DOHH2 (cell line): ENCODE results near the gene KERA.

Source experiments
- H3F3A ChIP-seq: fragments of 200-600 bp; sonication (generic), shearing (Covaris generic); 2 replicates; pipeline ENCODE4 v1.6.0; 2016; ENCODE audit warnings: antibody characterized with exemption, mild to moderate bottlenecking; ENCODE audit not compliant: control insufficient read depth, insufficient read depth
- H3K27ac ChIP-seq: fragments of 200-600 bp; sonication (generic); 2 replicates; pipeline ENCODE4 v1.5.1; 2014; ENCODE audit warnings: low read depth, mild to moderate bottlenecking, low read length, moderate library complexity
- H3K27me3 ChIP-seq: fragments of 200-600 bp; sonication (generic); 2 replicates; pipeline ENCODE4 v1.6.1; 2014; ENCODE audit warnings: mild to moderate bottlenecking, low read length, mixed read lengths; ENCODE audit not compliant: control insufficient read depth
- H3K36me3 ChIP-seq: fragments of 200-600 bp; sonication (generic); 2 replicates; pipeline ENCODE4 v1.6.1; 2014; ENCODE audit warnings: mild to moderate bottlenecking, low read length, moderate library complexity, mixed read lengths; ENCODE audit not compliant: control insufficient read depth
- H3K4me1 ChIP-seq: fragments of 200-600 bp; sonication (generic); 2 replicates; pipeline ENCODE4 v1.6.1; 2014; ENCODE audit warnings: mild to moderate bottlenecking, low read length, mixed read lengths; ENCODE audit not compliant: control insufficient read depth
- H3K4me2 ChIP-seq: fragments of 200-600 bp; sonication (generic); 2 replicates; pipeline ENCODE4 v1.6.0; 2014; ENCODE audit warnings: mild to moderate bottlenecking, low read length, moderate library complexity
- H3K4me3 ChIP-seq: fragments of 200-600 bp; sonication (generic); 2 replicates; pipeline ENCODE4 v1.5.1; 2014; ENCODE audit warnings: mild to moderate bottlenecking, low read length, mixed read lengths
- H3K79me2 ChIP-seq: fragments of 200-600 bp; sonication (generic); 2 replicates; pipeline ENCODE4 v1.6.1; 2014; ENCODE audit warnings: mild to moderate bottlenecking, low read length, mixed read lengths; ENCODE audit not compliant: control insufficient read depth
- H3K9me2 ChIP-seq: fragments of 200-600 bp; sonication (generic); replicated peaks from 2 replicates; pipeline ENCODE4 v1.6.1; 2014; ENCODE audit warnings: mild to moderate bottlenecking, low read length, mixed read lengths; ENCODE audit not compliant: control insufficient read depth
- H3K9me3 ChIP-seq: fragments of 200-600 bp; sonication (generic); 2 replicates; pipeline ENCODE4 v1.6.1; 2014; ENCODE audit warnings: antibody characterized with exemption, low read length, mixed read lengths; ENCODE audit not compliant: control insufficient read depth, insufficient read depth
- H4K20me1 ChIP-seq: fragments of 200-600 bp; sonication (generic); 2 replicates; pipeline ENCODE4 v1.6.0; 2014; ENCODE audit warnings: low read depth, mild to moderate bottlenecking, antibody characterized with exemption, low read length, moderate library complexity; ENCODE audit not compliant: control insufficient read depth, insufficient read depth
- EZH2phosphoT487 ChIP-seq: fragments of 200-600 bp; sonication (generic); IDR thresholded peaks from 2 replicates; pipeline ENCODE4 v1.6.1; 2017; ENCODE audit warnings: borderline replicate concordance, mild to moderate bottlenecking, antibody characterized with exemption, low read length, moderate library complexity, mixed read lengths
- TF ChIP-seq, protein P1 (sequence below): fragments of 200-600 bp; sonication (generic); IDR thresholded peaks from one replicate; pipeline ENCODE4 v1.5.1; 2014; ENCODE audit warnings: antibody characterized with exemption, mild to moderate bottlenecking, low read depth, low read length; ENCODE audit not compliant: poor library complexity, severe bottlenecking

The KERA gene

DNA sequence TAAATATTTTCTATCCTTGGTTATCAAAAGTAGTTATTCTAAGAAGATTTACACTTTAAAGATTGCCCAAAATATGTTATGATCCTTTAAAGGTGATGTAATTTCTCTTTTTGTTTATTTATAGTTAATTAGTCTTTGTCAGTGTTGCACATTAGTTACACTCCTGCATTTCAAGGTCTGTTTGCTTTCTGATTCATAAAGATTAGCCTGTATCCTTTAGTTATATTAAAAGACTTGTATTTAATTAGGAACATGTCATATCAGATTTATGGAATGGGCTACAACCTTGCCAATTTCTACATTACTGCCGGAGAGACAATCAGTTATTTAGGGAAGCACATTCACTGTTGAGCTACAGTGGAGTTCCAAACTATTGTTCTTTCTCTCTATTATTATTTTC lies 56.5 kb downstream of the KERA start:
- H3K4me3 ChIP-seq, result no peak overlapping the region
- TF ChIP-seq, protein P1, sequence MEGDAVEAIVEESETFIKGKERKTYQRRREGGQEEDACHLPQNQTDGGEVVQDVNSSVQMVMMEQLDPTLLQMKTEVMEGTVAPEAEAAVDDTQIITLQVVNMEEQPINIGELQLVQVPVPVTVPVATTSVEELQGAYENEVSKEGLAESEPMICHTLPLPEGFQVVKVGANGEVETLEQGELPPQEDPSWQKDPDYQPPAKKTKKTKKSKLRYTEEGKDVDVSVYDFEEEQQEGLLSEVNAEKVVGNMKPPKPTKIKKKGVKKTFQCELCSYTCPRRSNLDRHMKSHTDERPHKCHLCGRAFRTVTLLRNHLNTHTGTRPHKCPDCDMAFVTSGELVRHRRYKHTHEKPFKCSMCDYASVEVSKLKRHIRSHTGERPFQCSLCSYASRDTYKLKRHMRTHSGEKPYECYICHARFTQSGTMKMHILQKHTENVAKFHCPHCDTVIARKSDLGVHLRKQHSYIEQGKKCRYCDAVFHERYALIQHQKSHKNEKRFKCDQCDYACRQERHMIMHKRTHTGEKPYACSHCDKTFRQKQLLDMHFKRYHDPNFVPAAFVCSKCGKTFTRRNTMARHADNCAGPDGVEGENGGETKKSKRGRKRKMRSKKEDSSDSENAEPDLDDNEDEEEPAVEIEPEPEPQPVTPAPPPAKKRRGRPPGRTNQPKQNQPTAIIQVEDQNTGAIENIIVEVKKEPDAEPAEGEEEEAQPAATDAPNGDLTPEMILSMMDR, result no peak
- no peak for TF ChIP-seq EZH2phosphoT487
- no peaks in the 10 kb centered on the region for H3K27me3 ChIP-seq
- H3K9me3 ChIP-seq, result no peaks in the 10 kb centered on the region
- no peak overlapping the region for H3K4me2 ChIP-seq
- H4K20me1 ChIP-seq, result no peaks in the 10 kb centered on the region
- H3K4me1 ChIP-seq, result no peaks in the 10 kb centered on the region
- H3K9me2 ChIP-seq, result no peaks in the 10 kb centered on the region
- no peaks in the 10 kb centered on the region for H3F3A ChIP-seq
- no peaks in the 10 kb centered on the region for H3K79me2 ChIP-seq
- no peak overlapping the region for H3K27ac ChIP-seq
- no peaks in the 10 kb centered on the region for H3K36me3 ChIP-seq
